H1 (cell line): Measurements from ENCODE around the gene SNAP25. TPM values are rescaled to one million over a fixed set of nuclear protein-coding genes. Genes with fewer than 3 reads are reported as not detected.

ENCODE experiments used
- CTCF ChIA-PET: fragments of 300-600 bp; sonication (Branson Sonifier 250); formaldehyde crosslinking; loops from one replicate; lab custom pipeline; 2021; ENCODE audit not compliant: partially characterized antibody; lab: Charles Lee
- POLR2A ChIA-PET: fragments of 300-600 bp; sonication (Branson Sonifier 250); formaldehyde crosslinking; loops from one replicate; lab custom pipeline; 2021; ENCODE audit warnings: inconsistent platforms; ENCODE audit not compliant: partially characterized antibody; lab: Charles Lee
- DNase-seq, 2 experiments: peaks; one replicate each; pipeline versions ENCODE4 v3.0.0 to v3.0.0-alpha.2; 2010 to 2022; ENCODE audit warnings: low spot score in 2 of 2, low read depth in 1 of 2, mixed read lengths in 1 of 2
- FAIRE-seq: peaks from 2 replicates; lab custom pipeline; 2011; peaks lifted over from hg19 to GRCh38; lab: Jason Lieb, UNC
- H2AFZ ChIP-seq: 2 replicates; pipeline ENCODE4 v1.8.1; 2012; ENCODE audit warnings: low read length, inconsistent platforms
- H2AK5ac ChIP-seq: 2 replicates; pipeline ENCODE4 v1.6.1; 2013; ENCODE audit warnings: low read depth, low read length
- H2BK120ac ChIP-seq: replicated peaks from 2 replicates; pipeline ENCODE3; 2013; ENCODE audit warnings: low read depth, low read length, inconsistent platforms
- H2BK12ac ChIP-seq: 2 replicates; pipeline ENCODE4 v1.6.1; 2013; ENCODE audit warnings: low read depth, low read length
- H2BK15ac ChIP-seq: 2 replicates; pipeline ENCODE4 v1.6.1; 2013; ENCODE audit warnings: low read length
- H2BK20ac ChIP-seq: 2 replicates; pipeline ENCODE4 v1.6.1; 2013; ENCODE audit warnings: low read length
- H2BK5ac ChIP-seq: 2 replicates; pipeline ENCODE4 v1.6.1; 2013; ENCODE audit warnings: low read depth, low read length
- H3K14ac ChIP-seq: 2 replicates; pipeline ENCODE4 v1.6.1; 2013; ENCODE audit warnings: inconsistent platforms; ENCODE audit not compliant: insufficient read length
- H3K18ac ChIP-seq: 2 replicates; pipeline ENCODE4 v1.6.1; 2013; ENCODE audit warnings: low read length; ENCODE audit errors: extremely low read depth
- H3K23ac ChIP-seq: 2 replicates; pipeline ENCODE4 v1.6.1; 2013; ENCODE audit warnings: inconsistent platforms; ENCODE audit not compliant: insufficient read length
- H3K23me2 ChIP-seq: 2 replicates; pipeline ENCODE4 v1.6.1; 2013; ENCODE audit warnings: low read depth, low read length
- H3K27ac ChIP-seq: 2 replicates; pipeline ENCODE4 v1.6.1; 2011; ENCODE audit warnings: low read depth, low read length, inconsistent platforms
- H3K27me3 ChIP-seq, 4 experiments: replicated peaks in 1 of 4; 1 replicate in 1 of 4; 2 replicates in 3 of 4; pipeline versions ENCODE4 v1.6.1 to v1.8.1; 2011 to 2013; ENCODE audit warnings: low read length in 3 of 4, mild to moderate bottlenecking in 3 of 4, inconsistent platforms in 2 of 4, mixed read lengths in 2 of 4, moderate library complexity in 1 of 4; ENCODE audit not compliant: control insufficient read depth in 3 of 4, insufficient read depth in 3 of 4; ENCODE audit errors: extremely low read depth in 1 of 4
- H3K36me3 ChIP-seq, 4 experiments: 2 replicates each; pipeline versions ENCODE4 v1.6.1 to v1.8.1; 2011 to 2013; ENCODE audit warnings: mild to moderate bottlenecking in 4 of 4, low read length in 3 of 4, moderate library complexity in 2 of 4, control low read depth in 1 of 4, inconsistent platforms in 1 of 4; ENCODE audit not compliant: insufficient read depth in 4 of 4, control insufficient read depth in 2 of 4
- H3K4ac ChIP-seq: replicated peaks from 2 replicates; pipeline ENCODE3; 2013; ENCODE audit warnings: low read length, low read depth, mixed read lengths, inconsistent platforms; ENCODE audit not compliant: insufficient read length
- H3K4me1 ChIP-seq, 4 experiments: replicated peaks in 1 of 4; 1 replicate in 1 of 4; 2 replicates in 3 of 4; pipeline versions ENCODE4 v1.6.1 to v1.8.1; 2011 to 2013; ENCODE audit warnings: low read length in 3 of 4, inconsistent platforms in 2 of 4, mixed read lengths in 1 of 4; ENCODE audit not compliant: insufficient read depth in 4 of 4, control insufficient read depth in 3 of 4
- H3K4me2 ChIP-seq, 2 experiments: 2 replicates each; pipeline versions ENCODE4 v1.6.1 to v1.8.1; 2011 to 2013; ENCODE audit warnings: low read depth in 2 of 2, low read length in 2 of 2, control low read depth in 1 of 2, inconsistent platforms in 1 of 2, mild to moderate bottlenecking in 1 of 2; ENCODE audit not compliant: insufficient read depth in 1 of 2
- H3K4me3 ChIP-seq, 4 experiments: fragments of 200-600, 300-600 bp in 1 of 4; sonication (generic), shearing (Covaris generic), sonication (Bioruptor Twin) in 1 of 4; 2 replicates each; pipeline versions ENCODE4 v1.5.1 to v1.8.1; 2011 to 2016; ENCODE audit warnings: low read length in 4 of 4, low read depth in 3 of 4, control low read depth in 2 of 4, inconsistent platforms in 2 of 4, mild to moderate bottlenecking in 2 of 4, mixed read lengths in 1 of 4, moderate library complexity in 1 of 4; ENCODE audit not compliant: insufficient read depth in 2 of 4; ENCODE audit errors: extremely low read depth in 1 of 4
- H3K56ac ChIP-seq: replicated peaks from 2 replicates; pipeline ENCODE3; 2013; ENCODE audit warnings: low read depth, mild to moderate bottlenecking, mixed read lengths, low read length, inconsistent platforms; ENCODE audit not compliant: insufficient read length
- H3K79me1 ChIP-seq: 2 replicates; pipeline ENCODE4 v1.6.1; 2013; ENCODE audit warnings: low read depth, low read length, control low read depth
- H3K79me2 ChIP-seq, 2 experiments: 2 replicates each; pipeline versions ENCODE4 v1.6.1 to v1.8.1; 2012 to 2013; ENCODE audit warnings: low read length in 2 of 2, mild to moderate bottlenecking in 2 of 2, inconsistent platforms in 1 of 2; ENCODE audit not compliant: insufficient read depth in 2 of 2, control insufficient read depth in 1 of 2
- H3K9ac ChIP-seq, 4 experiments: replicated peaks in 1 of 4; 1 replicate in 1 of 4; 2 replicates in 3 of 4; pipeline versions ENCODE4 v1.6.1 to v1.8.1; 2011 to 2013; ENCODE audit warnings: low read depth in 3 of 4, low read length in 3 of 4, control low read depth in 2 of 4, mild to moderate bottlenecking in 2 of 4, moderate library complexity in 2 of 4, inconsistent platforms in 1 of 4; ENCODE audit errors: extremely low read depth in 1 of 4
- H3K9me3 ChIP-seq, 2 experiments: 2 replicates each; pipeline versions ENCODE4 v1.6.1 to v1.8.1; 2012 to 2013; ENCODE audit warnings: mild to moderate bottlenecking in 2 of 2, moderate library complexity in 2 of 2, control low read depth in 1 of 2, inconsistent platforms in 1 of 2, low read depth in 1 of 2, low read length in 1 of 2, mixed read lengths in 1 of 2; ENCODE audit not compliant: insufficient read depth in 2 of 2
- H4K20me1 ChIP-seq, 2 experiments: replicated peaks in 1 of 2; 2 replicates each; pipeline versions ENCODE3 to v1.8.1; 2011 to 2013; ENCODE audit warnings: inconsistent platforms in 2 of 2, low read length in 2 of 2, mild to moderate bottlenecking in 1 of 2; ENCODE audit not compliant: insufficient read depth in 2 of 2, control insufficient read depth in 1 of 2
- H4K5ac ChIP-seq: 2 replicates; pipeline ENCODE4 v1.6.1; 2013; ENCODE audit warnings: low read length, low read depth, mixed read lengths, inconsistent platforms; ENCODE audit not compliant: insufficient read length
- H4K8ac ChIP-seq: 2 replicates; pipeline ENCODE4 v1.8.0; 2013; ENCODE audit warnings: mild to moderate bottlenecking, moderate library complexity, low read length, inconsistent platforms; ENCODE audit not compliant: insufficient read depth; ENCODE audit errors: extremely low read depth
- H4K91ac ChIP-seq: replicated peaks from 2 replicates; pipeline ENCODE3; 2013; ENCODE audit warnings: low read length, mixed read lengths, inconsistent platforms; ENCODE audit not compliant: insufficient read length
- CBX8 ChIP-seq: fragments of 300-800, 300-1000 bp; sonication (generic); IDR thresholded peaks from 2 replicates; pipeline ENCODE4 v1.7.1; 2016; ENCODE audit warnings: low read depth, low read length, borderline replicate concordance
- CHD1 ChIP-seq: IDR thresholded peaks from 2 replicates; pipeline ENCODE4 v1.6.1; 2012; ENCODE audit warnings: low read depth, low read length, improper control_type of control experiment
- CHD2 ChIP-seq: IDR thresholded peaks from 2 replicates; pipeline ENCODE4 v1.6.1; 2012; ENCODE audit warnings: low read length, improper control_type of control experiment
- EGR1 ChIP-seq: IDR thresholded peaks from 2 replicates; pipeline ENCODE4 v1.6.1; 2011; ENCODE audit warnings: low read depth, low read length, borderline replicate concordance
- HDAC2 ChIP-seq, 2 experiments: fragments of 300-600 bp in 1 of 2; sonication (generic) in 1 of 2; IDR thresholded peaks; 2 replicates each; pipeline ENCODE4 v1.6.1; 2011 to 2012; ENCODE audit warnings: low read depth in 2 of 2, low read length in 2 of 2, mild to moderate bottlenecking in 2 of 2, moderate library complexity in 2 of 2, borderline replicate concordance in 1 of 2, inconsistent platforms in 1 of 2
- HDAC6 ChIP-seq: IDR thresholded peaks from one replicate; pipeline ENCODE4 v1.7.1; 2012; ENCODE audit warnings: low read depth, mild to moderate bottlenecking, inconsistent platforms, low read length, moderate library complexity
- JUND ChIP-seq: IDR thresholded peaks from 2 replicates; pipeline ENCODE4 v1.6.1; 2011; ENCODE audit warnings: mild to moderate bottlenecking, improper control_type of control experiment, low read length
- KDM5A ChIP-seq: fragments of 200-600 bp; IDR thresholded peaks from 2 replicates; pipeline ENCODE4 v1.7.1; 2012; ENCODE audit warnings: mild to moderate bottlenecking, low read length, inconsistent platforms, mixed read lengths
- MAX ChIP-seq: IDR thresholded peaks from 2 replicates; pipeline ENCODE4 v1.6.1; 2012; ENCODE audit warnings: inconsistent platforms
- POLR2A ChIP-seq, 2 experiments: IDR thresholded peaks; 1 replicate in 1 of 2; 2 replicates in 1 of 2; pipeline ENCODE4 v1.6.1; 2011; ENCODE audit warnings: low read depth in 2 of 2, low read length in 2 of 2, mild to moderate bottlenecking in 2 of 2; ENCODE audit errors: control extremely low read depth in 1 of 2
- RFX5 ChIP-seq: IDR thresholded peaks from 2 replicates; pipeline ENCODE4 v1.6.1; 2011; ENCODE audit warnings: low read depth, low read length, improper control_type of control experiment, borderline replicate concordance
- SUZ12 ChIP-seq: fragments of 200-600 bp; sonication (generic); IDR thresholded peaks from 2 replicates; pipeline ENCODE4 v1.6.1; 2012; ENCODE audit warnings: mild to moderate bottlenecking, inconsistent platforms, low read length, moderate library complexity, mixed read lengths
- TAF1 ChIP-seq: IDR thresholded peaks from 2 replicates; pipeline ENCODE4 v1.6.1; 2011; ENCODE audit warnings: mild to moderate bottlenecking, low read depth, low read length
- TCF12 ChIP-seq: IDR thresholded peaks from 2 replicates; pipeline ENCODE4 v1.6.1; 2011; ENCODE audit warnings: low read depth, mild to moderate bottlenecking, low read length
- YY1 ChIP-seq: IDR thresholded peaks from 2 replicates; pipeline ENCODE4 v1.6.1; 2011; ENCODE audit warnings: low read depth, mild to moderate bottlenecking, low read length
- polyA plus RNA-seq, 7 experiments: library from polyadenylated mRNA; depleted of rRNA in 3 of 7; stranded (reverse) in 5 of 7; unstranded in 2 of 7; fragments of >200 nt in 5 of 7; fragments of 200-250 nt in 2 of 7; gene quantifications; 1 replicate in 5 of 7; 2 replicates in 1 of 7; 4 replicates in 1 of 7; pipeline versions ENCODE4 v1.2.1 to v1.2.3, GENCODE V29; 2011 to 2013; ENCODE audit warnings: missing spikeins in 2 of 7, mixed read lengths in 2 of 7
- total RNA-seq: library from RNA; stranded (reverse); fragmentation: NEBNext Ultra II Directional; extraction: Animal tissue kit (Norgen Biotek cat#: 25700); gene quantifications from 2 replicates; pipeline ENCODE4 v1.2.1, GENCODE V29; 2021
- TF ChIP-seq, protein P1 (sequence below): IDR thresholded peaks from 2 replicates; pipeline ENCODE4 v1.6.1; 2012; ENCODE audit warnings: inconsistent platforms

Gene SNAP25
- total and polyA plus RNA-seq, 2 of the 8 experiments (the other 6 are each of a cell fraction or from before 2014, with no cell fraction given) = 0.51 to 0.52 TPM

GRCh38 chr20:10259166-10259565 lies 40.5 kb downstream of the SNAP25 start:
- H3K4me2 ChIP-seq = no peak overlapping the region
- no peak overlapping the region for H4K8ac ChIP-seq
- H3K79me1 ChIP-seq = no peaks in the 10 kb centered on the region
- H2AK5ac ChIP-seq = no peak overlapping the region
- peaks cover 0 to 1% (median 0%) of the 10 kb centered on the region in 4 experiments; a peak in 1 of 7 replicates for H3K27me3 ChIP-seq
- H2BK12ac ChIP-seq = no peak overlapping the region
- no peak overlapping the region for H2BK5ac ChIP-seq
- H2AFZ ChIP-seq = no peak overlapping the region
- no peak overlapping the region for H4K5ac ChIP-seq
- ChIA-PET CTCF (interaction anchor here (1.0 to 1.3 kb wide), 3 partner anchors 10 to 18 kb away, joined by 3 read pairs; no protein-coding TSS in a partner anchor), POLR2A (interaction anchor here (0.6 kb wide), 1 partner anchor 51 kb away, joined by 3 read pairs; no protein-coding TSS in a partner anchor)
- no peaks in the 10 kb centered on the region for H3K79me2 ChIP-seq
- no peak overlapping the region for H2BK120ac ChIP-seq
- no peak overlapping the region for H3K14ac ChIP-seq
- no peak for FAIRE-seq
- no peaks in the 10 kb centered on the region for H3K9me3 ChIP-seq
- no peak overlapping the region for H2BK20ac ChIP-seq
- H4K91ac ChIP-seq = no peak overlapping the region
- H3K23me2 ChIP-seq = no peaks in the 10 kb centered on the region
- no peak overlapping the region for H3K4ac ChIP-seq
- H3K18ac ChIP-seq = no peak overlapping the region
- H3K36me3 ChIP-seq = no peaks in the 10 kb centered on the region
- peaks cover 0 to 6% (median 4%) of the 10 kb centered on the region in 4 experiments; a peak in 3 of 7 replicates for H3K4me1 ChIP-seq
- H3K27ac ChIP-seq = no peak overlapping the region
- no peak overlapping the region for H2BK15ac ChIP-seq
- DNase-seq = no peak
- no peak overlapping the region for H3K56ac ChIP-seq
- H3K23ac ChIP-seq = no peak overlapping the region
- H3K9ac ChIP-seq = no peak overlapping the region
- H3K4me3 ChIP-seq = no peak overlapping the region
- peaks cover 0 to 2% of the 10 kb centered on the region in 2 experiments for H4K20me1 ChIP-seq
- TF ChIP-seq POLR2A (IDR thresholded peaks at IDR 0.05; ENCODE audit: control extremely low read depth in 1 of 2, low read depth in 2 of 2, low read length in 2 of 2) (no peak), HDAC6 (no peak), JUND (no peak), RFX5 (no peak), MAX (no peak), SUZ12 (no peak), EGR1 (no peak), TCF12 (no peak), CBX8 (no peak), YY1 (no peak), CHD2 (no peak), CHD1 (no peak), TAF1 (no peak), HDAC2 (IDR thresholded peaks at IDR 0.05; ENCODE audit: borderline replicate concordance in 1 of 2, low read depth in 2 of 2, low read length in 2 of 2) (no peak), KDM5A (no peak)
- TF ChIP-seq, protein P1, sequence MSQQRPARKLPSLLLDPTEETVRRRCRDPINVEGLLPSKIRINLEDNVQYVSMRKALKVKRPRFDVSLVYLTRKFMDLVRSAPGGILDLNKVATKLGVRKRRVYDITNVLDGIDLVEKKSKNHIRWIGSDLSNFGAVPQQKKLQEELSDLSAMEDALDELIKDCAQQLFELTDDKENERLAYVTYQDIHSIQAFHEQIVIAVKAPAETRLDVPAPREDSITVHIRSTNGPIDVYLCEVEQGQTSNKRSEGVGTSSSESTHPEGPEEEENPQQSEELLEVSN = no peak
